HEK293 (cell line): ENCODE measurements around the gene COX11.

Experiments used
- CTCF ChIA-PET: fragments of 350-600 bp; formaldehyde crosslinking; extraction: SDS; loops from one replicate; lab custom pipeline; 2021; ENCODE audit warnings: antibody characterized with exemption; lab: Yijun Ruan, JAX
- POLR2A ChIA-PET: fragments of 300-600 bp; formaldehyde crosslinking; extraction: SDS; loops from one replicate; lab custom pipeline; 2020; ENCODE audit warnings: antibody characterized with exemption, inconsistent platforms; lab: Yijun Ruan, JAX
- H3K27ac ChIP-seq: fragments of 200-500 bp; sonication (Bioruptor generic); 2 replicates; pipeline ENCODE4 v1.5.1; 2014; ENCODE audit warnings: low read depth, low read length, control low read depth, inconsistent platforms; ENCODE audit errors: extremely low read depth
- H3K36me3 ChIP-seq, 2 experiments: fragments of 200-500 bp in 1 of 2; sonication (Bioruptor generic) in 1 of 2; 1 replicate in 1 of 2; 2 replicates in 1 of 2; pipeline ENCODE4 v1.5.1; 2014 to 2017; ENCODE audit warnings: inconsistent platforms in 2 of 2, low read length in 2 of 2; ENCODE audit not compliant: control insufficient read depth in 2 of 2, insufficient read depth in 1 of 2
- H3K4me1 ChIP-seq: fragments of 200-500 bp; sonication (Bioruptor generic); 2 replicates; pipeline ENCODE4 v1.5.1; 2014; ENCODE audit warnings: mild to moderate bottlenecking, low read length, inconsistent platforms; ENCODE audit not compliant: control insufficient read depth, insufficient read depth
- H3K4me3 ChIP-seq: 2 replicates; pipeline ENCODE4 v1.5.1; 2011; ENCODE audit warnings: low read depth, mild to moderate bottlenecking, control low read depth, low read length, moderate library complexity
- H3K9me3 ChIP-seq: fragments of 200-500 bp; sonication (Bioruptor generic); 2 replicates; pipeline ENCODE4 v1.5.1; 2014; ENCODE audit warnings: low read depth, low read length, inconsistent platforms; ENCODE audit not compliant: control insufficient read depth, insufficient read depth
- CTCF ChIP-seq: fragments of 450-650 bp; formaldehyde crosslinking; IDR thresholded peaks from 2 replicates; pipeline ENCODE4 v1.5.1; 2016; ENCODE audit warnings: missing biosample characterization, missing genetic modification characterization
- IKZF3 ChIP-seq: fragments of 450-650 bp; IDR thresholded peaks from 2 replicates; pipeline ENCODE4 v1.5.0; 2018; ENCODE audit warnings: missing biosample characterization, mild to moderate bottlenecking, missing genetic modification characterization, moderate library complexity
- KLF10 ChIP-seq: fragments of 450-650 bp; IDR thresholded peaks from 2 replicates; pipeline ENCODE4 v1.5.1; 2018; ENCODE audit warnings: missing biosample characterization, mild to moderate bottlenecking, missing genetic modification characterization
- SETDB1 ChIP-seq: IDR thresholded peaks from one replicate; pipeline ENCODE4 v1.6.1; 2017; ENCODE audit warnings: mild to moderate bottlenecking, low read length, moderate library complexity, mixed read lengths; ENCODE audit not compliant: insufficient read length
- WT1 ChIP-seq: fragments of 450-650 bp; formaldehyde crosslinking; IDR thresholded peaks from 2 replicates; pipeline ENCODE4 v1.5.1; 2016; ENCODE audit warnings: missing biosample characterization, missing genetic modification characterization
- YY1 ChIP-seq: fragments of 450-650 bp; formaldehyde crosslinking; IDR thresholded peaks from 2 replicates; pipeline ENCODE4 v1.5.1; 2018; ENCODE audit warnings: missing biosample characterization, missing genetic modification characterization
- ZFP37 ChIP-seq: fragments of 450-650 bp; formaldehyde crosslinking; IDR thresholded peaks from 2 replicates; pipeline ENCODE4 v1.5.1; 2016; ENCODE audit warnings: missing biosample characterization, missing genetic modification characterization
- ZFP41 ChIP-seq: fragments of 450-650 bp; formaldehyde crosslinking; IDR thresholded peaks from 2 replicates; pipeline ENCODE4 v1.5.1; 2016; ENCODE audit warnings: missing biosample characterization, missing genetic modification characterization, borderline replicate concordance
- ZNF121 ChIP-seq: fragments of 450-650 bp; formaldehyde crosslinking; IDR thresholded peaks from 2 replicates; pipeline ENCODE4 v1.5.1; 2016; ENCODE audit warnings: missing biosample characterization, missing genetic modification characterization
- ZNF175 ChIP-seq: fragments of 450-650 bp; formaldehyde crosslinking; IDR thresholded peaks from 2 replicates; pipeline ENCODE4 v1.5.1; 2016; ENCODE audit warnings: missing biosample characterization, missing genetic modification characterization
- ZNF239 ChIP-seq: fragments of 450-650 bp; formaldehyde crosslinking; IDR thresholded peaks from 2 replicates; pipeline ENCODE4 v1.5.1; 2016; ENCODE audit warnings: missing biosample characterization, missing genetic modification characterization
- ZNF292 ChIP-seq: fragments of 450-650 bp; formaldehyde crosslinking; IDR thresholded peaks from 2 replicates; pipeline ENCODE4 v1.5.1; 2016; ENCODE audit warnings: low read depth, missing biosample characterization, missing genetic modification characterization, borderline replicate concordance
- ZNF426 ChIP-seq: fragments of 450-650 bp; formaldehyde crosslinking; IDR thresholded peaks from 2 replicates; pipeline ENCODE4 v1.5.1; 2017; ENCODE audit warnings: missing biosample characterization, missing genetic modification characterization, mild to moderate bottlenecking, inconsistent platforms, moderate library complexity
- ZNF433 ChIP-seq: fragments of 450-650 bp; formaldehyde crosslinking; IDR thresholded peaks from 2 replicates; pipeline ENCODE4 v1.5.1; 2016; ENCODE audit warnings: missing biosample characterization, missing genetic modification characterization, low read depth
- ZNF514 ChIP-seq: fragments of 450-650 bp; formaldehyde crosslinking; IDR thresholded peaks from 2 replicates; pipeline ENCODE4 v1.5.1; 2016; ENCODE audit warnings: missing biosample characterization, missing genetic modification characterization
- ZNF600 ChIP-seq: fragments of 450-650 bp; formaldehyde crosslinking; IDR thresholded peaks from 2 replicates; pipeline ENCODE4 v1.5.1; 2016; ENCODE audit warnings: missing biosample characterization, missing genetic modification characterization
- ZNF654 ChIP-seq: fragments of 450-650 bp; formaldehyde crosslinking; IDR thresholded peaks from 2 replicates; pipeline ENCODE4 v1.5.1; 2016; ENCODE audit warnings: low read depth, missing biosample characterization, missing genetic modification characterization
- ZNF76 ChIP-seq: fragments of 450-650 bp; formaldehyde crosslinking; IDR thresholded peaks from 2 replicates; pipeline ENCODE4; 2016; ENCODE audit warnings: low read depth, missing biosample characterization, missing genetic modification characterization, borderline replicate concordance
- ZSCAN5A ChIP-seq: fragments of 450-650 bp; formaldehyde crosslinking; IDR thresholded peaks from 2 replicates; pipeline ENCODE4 v1.5.1; 2016; ENCODE audit warnings: missing biosample characterization, missing genetic modification characterization
- TF ChIP-seq, protein P1 (sequence below): fragments of 450-650 bp; IDR thresholded peaks from 2 replicates; pipeline ENCODE4 v1.5.1; 2018; ENCODE audit warnings: missing biosample characterization, missing genetic modification characterization

COX11 gene

DNA sequence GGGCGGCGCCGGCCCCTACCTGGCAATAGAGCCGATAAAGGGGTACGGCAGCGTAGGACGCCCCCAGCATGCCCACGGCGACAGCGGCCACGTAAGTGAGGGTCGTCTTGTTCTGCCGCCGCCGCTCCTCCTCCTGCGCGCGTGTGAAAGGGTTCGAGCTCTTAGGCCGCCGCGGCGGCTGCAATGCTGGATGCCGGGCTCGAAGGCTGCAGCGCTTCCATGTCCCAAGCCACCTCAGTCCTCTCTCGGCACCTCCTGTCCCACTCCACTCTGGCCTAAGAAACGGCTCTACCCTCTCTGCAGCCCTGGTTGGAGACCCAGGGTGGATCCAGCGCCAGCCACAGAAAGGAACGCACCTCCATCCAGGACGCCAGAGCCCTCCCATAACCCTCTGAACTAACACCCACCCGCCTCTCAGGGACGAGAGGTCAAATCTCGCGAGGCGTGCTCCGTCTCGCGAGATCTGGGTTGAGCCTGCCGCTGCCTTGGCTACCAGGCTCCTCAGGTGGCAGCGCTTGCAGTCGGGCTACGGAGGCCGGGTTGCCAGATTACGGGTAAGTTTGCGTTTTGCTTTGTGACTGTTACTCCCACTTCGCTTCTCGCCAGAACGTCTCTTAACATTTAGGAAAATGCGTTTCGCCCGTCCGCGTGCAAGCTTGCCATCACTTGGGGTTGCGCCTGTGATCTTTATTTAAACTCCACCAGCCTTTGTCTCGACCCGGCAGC, at the start of gene COX11, which contains the start of gene STXBP4 (continued):
- TF ChIP-seq YY1, result no peak
- no peak for TF ChIP-seq ZNF514 (tag by site-specific recombination)
- no peak for TF ChIP-seq ZNF239 (tag by site-specific recombination)
- no peak for TF ChIP-seq SETDB1
- TF ChIP-seq, protein P1, sequence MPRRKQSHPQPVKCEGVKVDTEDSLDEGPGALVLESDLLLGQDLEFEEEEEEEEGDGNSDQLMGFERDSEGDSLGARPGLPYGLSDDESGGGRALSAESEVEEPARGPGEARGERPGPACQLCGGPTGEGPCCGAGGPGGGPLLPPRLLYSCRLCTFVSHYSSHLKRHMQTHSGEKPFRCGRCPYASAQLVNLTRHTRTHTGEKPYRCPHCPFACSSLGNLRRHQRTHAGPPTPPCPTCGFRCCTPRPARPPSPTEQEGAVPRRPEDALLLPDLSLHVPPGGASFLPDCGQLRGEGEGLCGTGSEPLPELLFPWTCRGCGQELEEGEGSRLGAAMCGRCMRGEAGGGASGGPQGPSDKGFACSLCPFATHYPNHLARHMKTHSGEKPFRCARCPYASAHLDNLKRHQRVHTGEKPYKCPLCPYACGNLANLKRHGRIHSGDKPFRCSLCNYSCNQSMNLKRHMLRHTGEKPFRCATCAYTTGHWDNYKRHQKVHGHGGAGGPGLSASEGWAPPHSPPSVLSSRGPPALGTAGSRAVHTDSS (tag by site-specific recombination), result no peak
- no peak for TF ChIP-seq ZNF292 (tag by site-specific recombination)
- peak; percentile 84; the same call in 1 of the 2 replicates for TF ChIP-seq ZNF76 (tag by site-specific recombination)
- no peak for TF ChIP-seq ZNF654 (tag by site-specific recombination)
- no peak for TF ChIP-seq KLF10
- TF ChIP-seq ZNF121 (tag by site-specific recombination), result no peak
- no peak for TF ChIP-seq IKZF3 (tag by site-specific recombination)
- TF ChIP-seq ZNF426, result no peak
- TF ChIP-seq ZNF433 (tag by site-specific recombination), result no peak
- no peak for TF ChIP-seq ZNF175 (tag by site-specific recombination)
- peak; percentile 77 for TF ChIP-seq ZNF600 (tag by site-specific recombination)
- no peak for TF ChIP-seq ZFP41 (tag by site-specific recombination)
- TF ChIP-seq ZSCAN5A (tag by site-specific recombination), result 0 out of 2 replicates have a peak, but pooled peaks have one; percentile 16
- TF ChIP-seq WT1 (tag by site-specific recombination), result no peak
- TF ChIP-seq ZFP37 (tag by site-specific recombination), result no peak; the same call in 1 of the 2 replicates

- no peaks in the 10 kb centered on the region for H3K4me1 ChIP-seq
- CTCF ChIA-PET, result interaction anchor here (0.6 to 2.7 kb wide), 14 partner anchors 10 to 746 kb away, joined by 3 to 21 read pairs (median 3); no protein-coding TSS in a partner anchor
- no peaks in the 10 kb centered on the region for H3K9me3 ChIP-seq
- no peak overlapping the region for H3K4me3 ChIP-seq
- peaks cover 15 to 30% of the 10 kb centered on the region in 2 experiments for H3K36me3 ChIP-seq
- no peak overlapping the region for H3K27ac ChIP-seq
- POLR2A ChIA-PET, result no interaction called here
- TF ChIP-seq ZNF292 (tag by site-specific recombination) (no peak), CTCF (tag by site-specific recombination) (0 out of 2 replicates have a peak, but pooled peaks have one; percentile 9)
These were observed 37.1 kb upstream of the COX11 start for GRCh38 chr17:55005520-55005919.
